ENCODE results near the gene LRFN4. TPM values are rescaled to one million over a fixed set of nuclear protein-coding genes. Genes with fewer than 3 reads are reported as not detected.
A peak's percentile ranks its signal among the peaks of the same experiment; 100 is the strongest.

The LRFN4 gene
- total RNA-seq, 1 experiment from 2014 or later: 8.7 TPM

DNA sequence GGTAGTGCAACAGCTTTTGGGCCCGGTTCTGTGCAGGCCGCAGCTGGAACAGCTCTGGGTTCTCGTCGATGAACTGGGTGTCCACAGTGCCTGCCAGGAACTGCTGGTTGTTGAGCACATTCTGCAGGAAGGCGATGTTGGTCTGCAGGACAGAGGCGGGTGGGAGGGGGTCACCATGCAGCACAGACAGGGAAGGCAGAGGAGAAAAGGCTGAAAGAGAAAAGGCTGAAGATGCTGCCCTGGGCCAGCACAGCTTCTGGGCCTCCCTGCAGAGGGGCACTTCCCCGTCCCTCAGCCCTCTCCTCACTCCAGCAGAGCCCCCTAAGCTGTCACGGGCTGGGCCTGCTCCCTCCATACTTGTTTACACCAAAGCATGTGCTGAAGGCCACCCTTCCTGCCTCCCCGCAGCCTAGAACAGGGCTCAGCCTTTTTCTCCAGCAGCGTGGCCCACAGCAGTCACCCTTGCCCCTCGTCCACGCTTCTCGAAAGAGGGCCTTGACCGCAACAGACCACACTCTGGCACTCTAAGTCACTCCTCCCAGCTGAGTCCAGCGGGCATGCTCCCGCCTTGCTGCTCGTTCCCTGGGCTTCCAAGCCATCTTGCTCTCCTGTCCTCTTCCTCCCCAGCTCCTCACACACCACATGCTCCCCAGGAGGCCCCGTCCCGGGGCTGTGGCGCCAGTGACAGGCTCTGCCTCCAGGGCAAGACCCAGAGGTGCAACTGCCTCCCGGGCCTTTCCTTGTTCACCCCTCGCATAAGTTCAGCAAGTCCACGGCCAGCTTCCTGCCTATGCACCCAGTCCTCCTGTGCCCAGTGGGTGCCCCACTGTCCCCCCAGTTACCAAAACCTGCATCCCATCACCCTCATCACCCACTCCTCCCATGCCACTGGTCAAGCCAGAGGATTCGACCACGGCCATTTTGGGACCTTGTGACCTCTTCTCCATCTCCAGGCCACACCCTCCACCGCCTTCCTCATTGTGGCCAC lies 3.3 kb upstream of the LRFN4 start:
- Histone ChIP-seq H4K20me1 (ENCODE audit: insufficient read depth, low read depth, low read length) (no peaks in the 10 kb centered on the region), H3K9ac (ENCODE audit: low read length) (no peak overlapping the region), H3K4me2 (ENCODE audit: low read depth, low read length, poor library complexity, severe bottlenecking) (no peak overlapping the region), H3K36me3 (ENCODE audit: insufficient read depth, low read length) (no peaks in the 10 kb centered on the region), H3K9me3 (ENCODE audit: low read length) (no peaks in the 10 kb centered on the region), H3K9me2 (replicated peaks; ENCODE audit: insufficient read depth, low read length) (no peaks in the 10 kb centered on the region), H3K4me3 (ENCODE audit: low read length) (no peak overlapping the region), H3K27ac (ENCODE audit: low read length) (no peak overlapping the region), H3K79me2 (ENCODE audit: low read length) (0 out of 2 replicates have a peak, but pooled peaks cover 5% of the 10 kb centered on the region), H3K4me1 (ENCODE audit: low read length) (peaks cover 23% of the 10 kb centered on the region), H2AFZ (ENCODE audit: low read length) (no peak overlapping the region), H3K27me3 (ENCODE audit: low read length) (no peaks in the 10 kb centered on the region)
- DNase-seq: no peak

DNA sequence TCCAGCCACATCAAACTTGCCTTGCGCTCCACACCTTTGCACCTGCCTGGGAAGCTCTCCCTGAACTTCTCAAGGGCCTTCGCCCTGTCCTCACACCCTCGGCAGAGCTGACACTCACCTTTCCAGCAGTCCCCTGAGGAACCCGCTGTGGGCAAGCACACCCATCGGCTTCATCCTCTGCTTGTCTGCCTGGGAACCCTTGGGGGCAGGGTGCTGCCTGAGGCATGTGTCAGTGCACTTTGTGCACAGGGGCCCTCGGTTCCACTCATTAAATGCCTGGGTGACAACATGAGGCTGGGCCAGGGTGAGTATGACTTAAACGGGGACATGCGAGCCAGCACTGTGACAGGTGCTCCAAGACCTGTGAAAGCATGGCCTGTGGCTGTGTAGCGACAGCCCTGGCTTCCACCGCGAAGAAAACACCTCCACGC lies 2.6 kb upstream of the LRFN4 start:
- H3K4me2 ChIP-seq (ENCODE audit: low read depth, low read length, poor library complexity, severe bottlenecking): no peak overlapping the region
- no peak for DNase-seq
- no peaks in the 10 kb centered on the region for H3K36me3 ChIP-seq (ENCODE audit: insufficient read depth, low read length)
- no peaks in the 10 kb centered on the region for H4K20me1 ChIP-seq (ENCODE audit: insufficient read depth, low read depth, low read length)
- peaks cover 23% of the 10 kb centered on the region for H3K4me1 ChIP-seq (ENCODE audit: low read length)
- H3K9ac ChIP-seq (ENCODE audit: low read length): no peak overlapping the region
- H3K79me2 ChIP-seq (ENCODE audit: low read length): 0 out of 2 replicates have a peak, but pooled peaks cover 5% of the 10 kb centered on the region
- H2AFZ ChIP-seq (ENCODE audit: low read length): no peak overlapping the region
- H3K27me3 ChIP-seq (ENCODE audit: low read length): no peaks in the 10 kb centered on the region
- no peaks in the 10 kb centered on the region for H3K9me2 ChIP-seq (replicated peaks; ENCODE audit: insufficient read depth, low read length)
- H3K27ac ChIP-seq (ENCODE audit: low read length): no peak overlapping the region
- no peaks in the 10 kb centered on the region for H3K9me3 ChIP-seq (ENCODE audit: low read length)
- no peak overlapping the region for H3K4me3 ChIP-seq (ENCODE audit: low read length)

DNA sequence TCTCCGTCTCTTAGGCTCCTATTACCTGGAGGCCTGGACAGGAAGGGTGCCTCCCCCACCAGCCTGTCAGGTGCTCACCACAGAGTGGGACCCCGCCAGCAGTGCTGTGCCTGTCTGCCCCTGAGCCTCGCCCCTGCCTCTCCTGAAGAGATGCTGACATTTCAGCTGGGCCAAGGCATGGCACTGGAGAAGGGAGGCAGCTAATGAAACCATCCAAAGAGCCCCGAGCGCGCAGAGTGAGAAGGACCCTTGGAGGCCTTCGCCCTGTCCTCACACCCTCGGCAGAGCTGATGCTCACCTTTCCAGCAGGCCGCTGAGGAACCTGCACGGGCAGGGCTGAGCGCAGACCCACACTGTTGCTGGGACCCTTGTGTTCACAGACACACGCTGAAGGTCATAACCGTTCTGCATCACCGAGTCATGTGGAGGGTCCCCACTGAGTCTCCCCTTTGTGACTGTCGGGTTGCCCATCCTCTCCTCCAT lies 2.1 kb upstream of the LRFN4 start:
- no peak overlapping the region for H3K4me3 ChIP-seq (ENCODE audit: low read length)
- no peaks in the 10 kb centered on the region for H3K9me3 ChIP-seq (ENCODE audit: low read length)
- no peak overlapping the region for H3K9ac ChIP-seq (ENCODE audit: low read length)
- peaks cover 23% of the 10 kb centered on the region for H3K4me1 ChIP-seq (ENCODE audit: low read length)
- H2AFZ ChIP-seq (ENCODE audit: low read length): no peak overlapping the region
- H3K79me2 ChIP-seq (ENCODE audit: low read length): 0 out of 2 replicates have a peak, but pooled peaks cover 5% of the 10 kb centered on the region
- H3K36me3 ChIP-seq (ENCODE audit: insufficient read depth, low read length): no peaks in the 10 kb centered on the region
- H3K4me2 ChIP-seq (ENCODE audit: low read depth, low read length, poor library complexity, severe bottlenecking): no peak overlapping the region
- H4K20me1 ChIP-seq (ENCODE audit: insufficient read depth, low read depth, low read length): no peaks in the 10 kb centered on the region
- H3K27ac ChIP-seq (ENCODE audit: low read length): no peak overlapping the region
- DNase-seq: no peak
- H3K27me3 ChIP-seq (ENCODE audit: low read length): no peaks in the 10 kb centered on the region
- no peaks in the 10 kb centered on the region for H3K9me2 ChIP-seq (replicated peaks; ENCODE audit: insufficient read depth, low read length)

DNA sequence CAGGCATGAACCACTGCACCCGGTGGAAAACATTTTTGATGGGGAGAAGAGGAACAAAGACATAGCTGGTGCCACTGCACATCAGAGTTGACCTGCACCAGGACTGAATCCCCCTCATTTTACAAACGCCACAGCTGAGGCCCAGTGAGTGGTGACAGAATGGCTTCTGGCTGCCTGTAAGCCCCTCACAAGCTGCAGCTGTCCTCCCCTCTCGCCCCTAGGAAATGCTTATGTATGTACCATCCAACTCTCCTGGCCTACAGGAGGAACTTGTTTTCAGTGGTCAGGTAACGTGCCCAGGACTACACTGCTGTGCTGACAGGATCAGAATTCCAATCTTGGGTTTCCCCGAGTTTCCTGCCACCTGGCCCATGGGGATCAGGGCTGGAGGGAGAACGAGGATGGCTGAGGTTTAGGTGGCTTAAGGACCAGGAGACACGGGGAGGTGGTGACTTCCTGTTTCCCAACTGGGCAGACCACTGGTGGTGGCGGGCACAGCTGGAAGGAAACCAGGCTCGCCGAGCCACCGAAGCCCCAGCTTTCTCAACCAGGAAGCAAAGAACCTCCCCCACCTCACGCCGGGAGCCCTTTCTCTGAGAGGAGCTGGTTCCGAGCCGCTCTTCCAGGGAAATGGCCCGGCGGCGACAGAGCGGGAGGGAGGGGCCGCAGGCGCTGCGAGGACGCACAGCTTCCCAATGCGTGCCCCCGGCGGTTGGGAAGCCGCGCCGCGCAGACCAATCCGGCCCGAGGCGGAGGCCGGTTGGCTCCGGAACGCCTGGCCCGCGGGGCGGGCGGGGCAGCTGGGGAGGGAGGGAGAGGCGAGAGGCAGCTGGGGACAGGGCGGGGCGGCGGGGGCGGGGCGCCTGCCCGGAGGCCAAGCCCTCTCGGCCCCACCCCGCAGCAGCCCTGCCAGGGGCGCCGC lies 1.0 kb upstream of the LRFN4 start:
- Histone ChIP-seq H4K20me1 (ENCODE audit: insufficient read depth, low read depth, low read length) (no peaks in the 10 kb centered on the region), H3K4me1 (ENCODE audit: low read length) (peaks cover 23% of the 10 kb centered on the region), H3K36me3 (ENCODE audit: insufficient read depth, low read length) (no peaks in the 10 kb centered on the region), H3K27me3 (ENCODE audit: low read length) (no peaks in the 10 kb centered on the region), H3K9me3 (ENCODE audit: low read length) (no peaks in the 10 kb centered on the region), H3K4me3 (ENCODE audit: low read length) (peak overlapping the region; percentile 97), H3K27ac (ENCODE audit: low read length) (peak overlapping the region; percentile 52), H3K9me2 (replicated peaks; ENCODE audit: insufficient read depth, low read length) (no peaks in the 10 kb centered on the region), H3K4me2 (ENCODE audit: low read depth, low read length, poor library complexity, severe bottlenecking) (peak overlapping the region; percentile 94), H3K9ac (ENCODE audit: low read length) (peak overlapping the region; percentile 86), H2AFZ (ENCODE audit: low read length) (peak overlapping the region; percentile 96; the same call in 1 of the 2 replicates), H3K79me2 (ENCODE audit: low read length) (0 out of 2 replicates have a peak, but pooled peaks cover 5% of the 10 kb centered on the region)
- DNase-seq: peak; percentile 96

DNA sequence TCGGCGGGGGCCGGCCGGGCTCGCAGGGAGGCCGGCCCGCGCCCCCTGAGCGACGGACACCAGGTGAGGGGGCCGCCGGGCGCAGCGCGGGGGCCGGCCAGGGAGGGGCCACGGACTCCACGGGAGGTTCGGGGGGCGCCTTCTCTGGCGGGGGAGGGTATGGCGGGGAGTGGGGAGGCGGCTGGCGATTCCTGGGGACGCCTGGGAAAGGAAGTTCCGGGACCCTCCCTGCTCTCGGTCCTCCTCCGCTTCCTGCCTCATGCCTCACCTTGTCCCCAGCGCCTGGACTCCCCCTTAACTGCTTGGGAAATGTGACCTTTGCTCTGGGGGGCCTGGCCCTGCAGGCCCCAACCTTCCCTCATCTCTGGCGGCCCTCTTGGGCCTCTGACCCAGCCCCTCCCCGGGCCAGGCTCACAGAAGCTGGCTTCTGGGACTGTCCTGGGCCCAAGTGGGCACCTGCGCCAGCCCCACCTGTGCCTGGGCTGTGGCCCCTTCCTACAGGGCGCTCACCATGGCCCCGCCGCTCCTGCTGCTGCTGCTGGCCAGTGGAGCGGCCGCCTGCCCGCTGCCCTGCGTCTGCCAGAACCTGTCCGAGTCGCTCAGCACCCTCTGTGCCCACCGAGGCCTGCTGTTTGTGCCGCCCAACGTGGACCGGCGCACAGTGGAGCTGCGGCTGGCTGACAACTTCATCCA lies 516 bp downstream of the LRFN4 start:
- Histone ChIP-seq H3K9ac (ENCODE audit: low read length) (peak overlapping the region; percentile 86), H3K36me3 (ENCODE audit: insufficient read depth, low read length) (no peaks in the 10 kb centered on the region), H3K4me2 (ENCODE audit: low read depth, low read length, poor library complexity, severe bottlenecking) (peak overlapping the region; percentile 72), H3K27ac (ENCODE audit: low read length) (no peak overlapping the region), H3K9me3 (ENCODE audit: low read length) (no peaks in the 10 kb centered on the region), H3K4me1 (ENCODE audit: low read length) (peaks cover 14% of the 10 kb centered on the region), H3K4me3 (ENCODE audit: low read length) (peak overlapping the region; percentile 73), H3K27me3 (ENCODE audit: low read length) (no peaks in the 10 kb centered on the region), H3K9me2 (replicated peaks; ENCODE audit: insufficient read depth, low read length) (no peaks in the 10 kb centered on the region), H2AFZ (ENCODE audit: low read length) (no peak overlapping the region), H4K20me1 (ENCODE audit: insufficient read depth, low read depth, low read length) (no peaks in the 10 kb centered on the region), H3K79me2 (ENCODE audit: low read length) (0 out of 2 replicates have a peak, but pooled peaks cover 5% of the 10 kb centered on the region)
- DNase-seq: no peak

DNA sequence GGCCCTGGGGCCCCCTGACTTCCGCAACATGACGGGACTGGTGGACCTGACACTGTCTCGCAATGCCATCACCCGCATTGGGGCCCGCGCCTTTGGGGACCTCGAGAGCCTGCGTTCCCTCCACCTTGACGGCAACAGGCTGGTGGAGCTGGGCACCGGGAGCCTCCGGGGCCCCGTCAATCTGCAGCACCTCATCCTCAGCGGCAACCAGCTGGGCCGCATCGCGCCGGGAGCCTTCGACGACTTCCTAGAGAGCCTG lies 992 bp downstream of the LRFN4 start:
- Histone ChIP-seq H3K9me3 (ENCODE audit: low read length) (no peaks in the 10 kb centered on the region), H3K4me2 (ENCODE audit: low read depth, low read length, poor library complexity, severe bottlenecking) (peak overlapping the region; percentile 72), H3K36me3 (ENCODE audit: insufficient read depth, low read length) (no peaks in the 10 kb centered on the region), H3K79me2 (ENCODE audit: low read length) (0 out of 2 replicates have a peak, but pooled peaks cover 5% of the 10 kb centered on the region), H3K27ac (ENCODE audit: low read length) (no peak overlapping the region), H3K9me2 (replicated peaks; ENCODE audit: insufficient read depth, low read length) (no peaks in the 10 kb centered on the region), H3K27me3 (ENCODE audit: low read length) (no peaks in the 10 kb centered on the region), H2AFZ (ENCODE audit: low read length) (no peak overlapping the region), H3K4me1 (ENCODE audit: low read length) (peaks cover 13% of the 10 kb centered on the region), H4K20me1 (ENCODE audit: insufficient read depth, low read depth, low read length) (no peaks in the 10 kb centered on the region), H3K9ac (ENCODE audit: low read length) (peak overlapping the region; percentile 86; the same call in 1 of the 2 replicates), H3K4me3 (ENCODE audit: low read length) (peak overlapping the region; percentile 73)
- DNase-seq: no peak

DNA sequence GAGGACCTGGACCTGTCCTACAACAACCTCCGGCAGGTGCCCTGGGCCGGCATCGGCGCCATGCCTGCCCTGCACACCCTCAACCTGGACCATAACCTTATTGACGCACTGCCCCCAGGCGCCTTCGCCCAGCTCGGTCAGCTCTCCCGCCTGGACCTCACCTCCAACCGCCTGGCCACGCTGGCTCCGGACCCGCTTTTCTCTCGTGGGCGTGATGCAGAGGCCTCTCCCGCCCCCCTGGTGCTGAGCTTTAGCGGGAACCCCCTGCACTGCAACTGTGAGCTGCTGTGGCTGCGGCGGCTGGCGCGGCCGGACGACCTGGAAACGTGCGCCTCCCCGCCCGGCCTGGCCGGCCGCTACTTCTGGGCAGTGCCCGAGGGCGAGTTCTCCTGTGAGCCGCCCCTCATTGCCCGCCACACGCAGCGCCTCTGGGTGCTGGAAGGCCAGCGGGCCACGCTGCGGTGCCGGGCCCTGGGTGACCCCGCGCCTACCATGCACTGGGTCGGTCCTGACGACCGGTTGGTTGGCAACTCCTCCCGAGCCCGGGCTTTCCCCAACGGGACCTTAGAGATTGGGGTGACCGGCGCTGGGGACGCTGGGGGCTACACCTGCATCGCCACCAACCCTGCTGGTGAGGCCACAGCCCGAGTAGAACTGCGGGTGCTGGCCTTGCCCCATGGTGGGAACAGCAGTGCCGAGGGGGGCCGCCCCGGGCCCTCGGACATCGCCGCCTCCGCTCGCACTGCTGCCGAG lies 1.5 kb downstream of the LRFN4 start:
- Histone ChIP-seq H3K27me3 (ENCODE audit: low read length) (no peaks in the 10 kb centered on the region), H4K20me1 (ENCODE audit: insufficient read depth, low read depth, low read length) (no peaks in the 10 kb centered on the region), H2AFZ (ENCODE audit: low read length) (no peak overlapping the region), H3K36me3 (ENCODE audit: insufficient read depth, low read length) (no peaks in the 10 kb centered on the region), H3K4me2 (ENCODE audit: low read depth, low read length, poor library complexity, severe bottlenecking) (no peak overlapping the region), H3K27ac (ENCODE audit: low read length) (no peak overlapping the region), H3K9ac (ENCODE audit: low read length) (no peak overlapping the region), H3K4me1 (ENCODE audit: low read length) (peaks cover 13% of the 10 kb centered on the region), H3K4me3 (ENCODE audit: low read length) (no peak overlapping the region; the same call in 1 of the 2 replicates), H3K79me2 (ENCODE audit: low read length) (0 out of 2 replicates have a peak, but pooled peaks cover 5% of the 10 kb centered on the region), H3K9me2 (replicated peaks; ENCODE audit: insufficient read depth, low read length) (no peaks in the 10 kb centered on the region), H3K9me3 (ENCODE audit: low read length) (no peaks in the 10 kb centered on the region)
- no peak for DNase-seq

Measured in Karpas-422 (cell line).